HG03025 (cell line): ENCODE measurements around the gene SUN1.
A peak's percentile ranks its signal among the peaks of the same experiment; 100 is the strongest.
"Not testable (repeated sequence)": the region's sequence is repeated elsewhere in the genome, so short reads cannot be mapped to it uniquely, and the experiment has no call there.

ENCODE experiments used
- ATAC-seq: cut with Tn5 transposase; IDR thresholded peaks from one replicate; pipeline ENCODE4 v1.9.1; 2021; ENCODE audit warnings: mild to moderate bottlenecking, moderate library complexity; ENCODE audit not compliant: unreplicated experiment, low FRiP score

Gene SUN1

DNA sequence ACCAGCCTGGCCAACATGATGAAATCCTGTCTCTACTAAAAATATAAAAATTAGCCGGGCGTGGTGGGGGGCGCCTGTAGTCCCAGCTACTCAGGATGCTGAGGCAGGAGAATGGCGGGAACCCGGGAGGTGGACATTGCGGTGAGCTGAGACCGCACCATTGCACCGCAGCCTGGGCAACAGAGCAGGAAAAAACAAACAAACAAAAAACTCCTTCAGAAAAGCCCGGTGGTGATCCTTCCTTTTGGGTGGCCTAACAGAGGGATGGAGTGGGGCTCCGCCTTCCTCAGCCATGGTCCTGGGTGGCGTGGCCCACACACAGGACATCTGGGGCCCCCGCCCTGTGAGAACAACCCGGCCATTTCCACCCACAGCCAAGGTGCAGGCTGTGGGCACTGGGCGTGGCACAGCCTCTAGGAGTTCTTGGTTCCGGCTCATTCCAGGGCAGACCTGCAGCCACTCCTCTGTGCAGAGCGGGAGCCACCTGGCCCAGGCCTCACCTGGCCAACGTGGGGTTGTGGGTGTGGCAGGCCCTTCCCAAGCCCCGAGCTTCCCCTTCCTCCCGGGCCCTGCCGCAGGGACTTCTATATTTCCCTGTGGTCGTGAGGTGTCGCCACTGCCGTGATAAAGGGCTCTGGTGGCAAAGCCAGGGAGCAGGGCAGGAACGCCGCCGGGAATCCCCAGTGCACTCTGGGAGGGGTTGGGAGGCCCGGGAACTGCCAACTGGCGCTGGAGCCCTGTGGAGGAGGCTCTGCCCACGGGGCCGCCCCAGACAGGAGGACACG is 81.7 kb downstream of the SUN1 start:
- no peak for ATAC-seq

DNA sequence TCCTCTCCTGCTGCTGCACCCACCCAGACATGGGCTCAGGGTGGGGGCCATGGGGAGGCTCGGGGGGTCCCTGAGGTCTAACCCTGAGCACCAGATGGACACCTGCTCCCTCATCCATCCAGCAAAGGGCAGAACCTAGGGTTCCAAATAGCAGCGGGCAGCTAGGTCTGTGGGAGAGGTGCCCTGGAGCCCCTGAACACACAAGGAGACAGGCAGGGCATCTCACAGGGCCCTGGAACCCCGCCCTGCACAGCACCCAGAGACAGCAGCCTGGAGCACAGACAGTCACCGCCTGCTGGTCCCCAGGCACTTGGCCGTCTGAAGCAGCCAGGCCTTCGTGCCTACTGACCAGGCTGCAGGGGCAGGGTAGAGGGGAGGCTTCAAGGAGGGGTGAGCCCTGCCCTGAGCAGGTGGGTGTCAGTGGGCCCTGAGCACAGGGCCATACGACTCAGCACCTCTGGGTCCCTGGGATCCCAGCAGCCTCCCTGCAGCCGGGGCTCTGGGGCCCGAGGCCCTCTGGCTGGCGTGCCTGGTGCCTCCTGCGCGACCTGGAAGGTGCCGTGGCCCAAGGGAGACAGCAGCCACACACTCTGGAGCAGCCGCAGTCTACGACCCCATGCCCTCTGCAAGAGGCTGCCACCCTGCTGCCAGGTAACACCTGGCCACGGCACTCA is 82.4 kb downstream of the SUN1 start:
- ATAC-seq, result no peak

DNA sequence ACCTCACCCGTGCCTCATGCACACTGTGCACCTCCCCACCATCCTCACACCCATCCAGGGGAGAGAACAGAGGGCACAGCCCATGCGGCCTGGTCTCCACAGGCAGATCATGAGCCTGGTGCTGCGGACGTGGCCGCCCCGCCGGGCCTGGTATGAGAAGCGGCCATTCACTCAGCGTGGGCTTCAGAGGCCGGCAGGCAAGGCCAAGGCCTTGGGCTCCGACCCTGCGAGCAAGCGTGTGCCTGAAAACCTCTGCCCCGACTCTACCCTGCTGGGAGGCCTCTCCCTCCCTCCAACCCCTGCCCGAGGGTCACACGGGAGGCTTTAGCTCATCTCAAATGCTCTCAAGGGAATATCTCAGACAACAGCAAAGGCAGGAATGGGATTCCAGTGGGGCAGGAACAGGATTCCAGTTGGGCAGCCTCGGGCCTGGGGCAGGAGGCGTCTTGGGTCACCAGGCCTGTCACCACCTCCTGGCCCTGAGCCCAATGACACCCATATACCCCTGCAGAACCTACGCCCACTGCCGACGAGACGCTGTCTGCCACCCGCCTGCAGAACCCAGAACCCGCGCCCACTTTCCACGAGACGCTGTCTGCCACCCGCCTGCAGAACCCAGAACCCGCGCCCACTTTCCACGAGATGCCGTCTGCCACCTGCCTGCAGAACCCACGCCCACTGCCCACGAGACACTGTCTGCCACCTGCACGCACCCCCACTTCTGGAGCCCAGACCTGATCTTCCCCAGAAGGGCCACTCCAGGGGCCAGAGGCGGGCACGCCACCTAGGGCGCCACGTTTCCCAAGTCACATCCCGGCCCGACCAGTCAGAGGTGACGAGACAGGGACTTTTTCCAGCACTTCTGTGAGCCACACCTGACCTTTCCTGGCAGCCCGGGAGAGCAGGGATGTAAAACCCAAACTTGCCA is 83.3 kb downstream of the SUN1 start:
- ATAC-seq, result no peak

DNA sequence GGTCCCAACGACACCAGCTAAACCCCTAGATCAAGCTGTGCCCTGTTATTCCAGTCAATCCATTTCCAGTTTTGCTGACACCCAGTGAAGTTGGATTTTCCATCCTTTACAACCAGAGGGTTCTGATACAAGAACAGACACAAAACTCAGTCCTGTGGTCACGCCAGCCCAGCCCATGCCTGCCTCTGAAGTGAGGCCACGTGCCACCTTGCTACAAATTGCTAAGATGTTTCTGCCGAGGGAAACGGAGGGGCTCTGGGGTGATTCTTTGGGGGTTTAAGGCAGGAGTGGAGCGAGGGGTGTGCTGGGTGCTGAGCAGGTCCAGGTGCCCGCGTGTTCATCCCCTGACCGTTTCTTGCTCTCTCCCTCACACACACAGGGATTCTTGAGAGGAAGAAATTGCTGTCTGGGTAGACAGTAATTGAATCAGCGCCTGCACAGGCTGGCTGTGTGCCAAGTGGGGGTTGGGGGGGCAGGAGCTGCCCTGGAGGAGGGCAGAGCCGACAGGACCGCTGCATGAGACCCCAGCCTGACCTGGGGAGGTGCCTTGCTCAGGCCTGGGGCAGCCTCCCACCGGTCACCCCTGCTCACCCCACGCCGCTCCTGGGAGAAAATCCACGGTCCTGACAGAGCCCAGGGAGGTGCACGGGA is 84.1 kb downstream of the SUN1 start:
- no peak for ATAC-seq

DNA sequence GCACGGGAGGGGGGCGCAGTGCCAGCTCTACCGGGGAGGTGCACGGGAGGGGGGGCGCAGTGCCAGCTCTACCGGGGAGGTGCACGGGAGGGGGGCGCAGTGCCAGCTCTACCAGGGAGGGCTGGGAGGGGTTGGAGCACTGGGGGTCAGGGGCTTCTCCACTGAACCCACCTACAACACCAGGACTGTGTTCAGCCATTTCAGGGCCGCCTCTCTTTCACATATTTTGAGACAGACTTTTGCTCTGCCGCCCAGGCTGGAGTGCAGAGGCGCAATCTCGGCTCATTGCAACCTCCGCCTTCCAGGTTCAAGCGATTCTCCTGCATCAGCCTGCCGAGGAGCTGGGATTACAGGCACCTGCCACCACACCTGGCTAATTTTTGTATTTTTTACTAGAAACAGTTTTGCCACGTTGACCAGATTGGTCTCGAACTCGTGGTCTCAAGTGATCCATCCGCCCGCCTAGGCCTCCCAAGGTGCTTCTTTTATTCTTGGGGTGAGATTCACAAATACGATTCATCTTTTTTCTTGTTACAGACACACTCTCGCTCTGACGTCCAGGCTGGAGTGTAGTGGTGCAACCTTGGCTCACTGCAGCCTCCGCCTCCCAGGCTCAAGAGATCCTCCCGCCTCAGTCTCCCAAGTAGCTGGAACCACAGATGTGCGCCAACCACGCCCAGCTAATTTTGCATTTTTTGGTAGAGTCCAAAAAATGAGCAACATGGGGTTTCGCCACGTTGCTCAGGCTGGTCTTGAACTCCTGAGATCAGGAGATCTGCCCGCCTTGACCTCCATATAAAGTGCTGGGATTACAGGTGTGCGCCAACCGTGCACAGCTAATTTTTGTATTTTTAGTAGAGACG is 85.2 kb downstream of the SUN1 start:
- no peak for ATAC-seq

DNA sequence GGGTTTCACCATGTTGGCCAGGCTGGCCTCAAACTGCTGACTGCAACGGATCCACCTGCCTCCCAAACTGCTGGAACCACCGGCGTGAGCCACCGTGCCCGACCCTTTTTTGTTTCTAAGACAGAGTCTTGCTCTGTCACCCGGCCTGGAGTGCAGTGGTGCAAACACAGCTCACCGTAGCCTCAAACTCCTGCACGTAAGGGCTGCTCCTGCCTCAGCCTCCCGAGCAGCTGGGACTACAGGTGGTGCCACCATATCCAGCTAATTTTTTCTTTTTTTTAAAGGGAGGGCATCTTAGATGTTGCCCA is 85.8 kb downstream of the SUN1 start:
- no peak for ATAC-seq

DNA sequence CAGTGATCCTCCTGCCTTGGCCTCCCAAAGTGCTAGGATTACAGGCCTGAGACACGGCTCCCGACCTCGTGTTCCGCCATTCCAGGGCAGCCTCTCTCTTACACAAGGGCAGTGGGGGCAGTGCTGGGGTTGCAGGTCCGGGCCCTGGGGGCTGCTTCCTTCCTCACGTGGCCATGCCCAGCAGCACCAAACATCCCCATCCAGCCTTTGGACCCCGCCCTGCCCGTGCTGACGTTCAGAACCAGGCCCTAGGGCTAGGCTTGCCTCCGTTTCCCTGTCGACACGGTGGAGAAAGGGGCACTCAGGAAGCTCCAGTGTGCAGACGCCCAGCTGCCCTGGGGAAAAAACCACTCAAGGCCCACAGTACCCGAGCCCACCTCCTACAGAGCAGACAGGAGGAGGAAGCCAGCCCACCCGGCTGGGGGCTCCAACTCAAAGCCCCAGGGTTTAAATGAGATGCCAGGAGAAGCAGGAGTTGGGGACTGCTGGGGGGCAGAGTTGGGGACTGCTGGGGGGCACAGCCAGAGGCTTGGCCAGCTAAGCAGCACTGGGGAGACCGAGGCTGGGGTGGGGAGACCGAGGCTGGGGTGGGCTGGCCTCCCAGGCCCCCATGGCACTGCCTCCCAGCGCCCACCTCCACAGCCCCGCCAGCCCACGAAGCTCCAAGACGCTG is 86.3 kb downstream of the SUN1 start:
- no peak for ATAC-seq

DNA sequence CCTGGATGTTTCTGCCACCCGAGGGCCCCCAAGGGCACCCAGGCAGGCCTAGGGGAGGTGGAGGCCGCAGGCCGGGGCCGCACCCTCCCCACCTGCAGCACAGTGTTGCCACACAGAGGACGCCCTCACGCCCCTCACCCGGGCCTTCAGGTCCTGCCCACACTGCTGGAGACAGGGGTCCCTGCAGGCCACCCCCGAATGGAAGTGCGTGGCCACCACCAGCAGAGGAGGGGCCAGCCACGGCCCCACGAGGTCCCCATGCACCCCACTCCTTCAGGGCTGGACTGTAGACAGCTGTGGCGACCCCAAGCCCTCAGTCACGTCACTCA is 86.8 kb downstream of the SUN1 start:
- ATAC-seq, result no peak

DNA sequence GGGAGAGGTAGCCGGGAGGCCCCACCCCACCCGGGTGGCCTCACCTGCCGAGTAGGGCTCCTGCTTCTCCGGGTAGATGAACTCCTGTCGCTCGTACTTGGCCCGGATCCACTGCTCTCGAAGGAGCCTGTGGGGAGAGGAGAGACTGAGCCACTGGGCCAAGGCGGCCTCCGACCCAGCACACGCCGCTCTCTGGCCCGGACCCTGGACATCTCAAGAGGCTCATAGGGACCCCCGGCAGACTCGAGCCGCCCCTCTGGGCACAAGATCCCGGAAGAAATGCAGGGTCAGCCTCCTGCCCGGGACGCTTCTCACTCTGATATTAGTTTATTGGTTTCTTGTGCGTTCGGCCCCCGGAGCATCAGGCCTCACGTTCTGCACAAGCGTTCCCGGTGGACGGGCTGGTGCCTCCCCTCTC is 87.7 kb downstream of the SUN1 start:
- ATAC-seq, result no peak

DNA sequence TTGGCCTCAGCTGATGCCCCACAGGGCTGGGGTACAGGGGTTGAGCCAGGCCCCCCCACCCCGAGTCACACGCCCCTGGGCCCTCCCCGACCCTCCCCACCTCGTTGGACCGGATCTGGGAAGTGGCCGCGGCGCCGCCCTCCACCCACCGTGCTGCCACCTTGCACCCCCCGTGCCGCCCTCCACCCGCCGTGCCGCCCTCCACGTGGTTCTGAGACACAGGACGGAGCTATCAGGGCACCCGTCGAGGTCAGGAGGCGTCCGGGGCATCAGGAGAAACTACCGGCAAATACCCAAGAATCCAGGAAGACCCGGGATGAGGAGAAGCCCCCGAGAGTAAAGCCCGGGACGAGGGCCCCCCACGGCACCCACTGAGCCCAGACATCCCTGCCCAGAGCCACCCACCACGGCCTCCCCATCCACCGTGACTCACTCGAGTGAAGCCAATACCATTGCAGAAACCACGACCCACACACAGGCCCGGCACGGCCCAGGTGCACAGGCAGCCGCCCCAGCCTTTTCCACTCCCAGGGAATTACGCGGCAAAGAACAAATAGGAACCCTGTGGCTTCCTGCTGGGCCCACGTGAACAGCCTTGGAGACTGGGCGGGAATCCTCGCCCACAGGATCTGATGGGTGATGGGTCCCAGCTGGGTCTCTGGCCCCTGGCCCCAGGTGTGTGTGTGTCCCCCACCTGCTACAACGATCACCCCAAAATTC is 88.2 kb downstream of the SUN1 start:
- ATAC-seq, result no peak

DNA sequence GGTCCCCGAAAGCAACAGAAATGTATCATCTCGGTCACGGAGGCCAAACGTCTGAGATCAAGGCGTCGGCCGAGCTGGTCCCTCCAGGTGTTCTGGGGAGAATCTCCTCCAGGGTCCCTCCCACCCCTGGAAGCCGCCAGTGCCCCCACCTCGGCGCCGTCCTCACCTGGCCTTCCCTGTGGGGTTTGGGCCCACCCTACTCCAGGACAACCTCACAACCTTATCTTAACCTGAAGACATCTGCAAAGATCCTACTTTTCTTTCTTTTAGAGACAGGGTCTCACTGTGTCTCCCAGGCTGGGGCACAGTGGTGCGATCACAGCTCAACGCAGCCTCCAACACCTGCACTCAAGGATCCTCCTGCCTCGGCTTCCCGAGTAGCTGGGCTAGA is 88.8 kb downstream of the SUN1 start:
- no peak for ATAC-seq

DNA sequence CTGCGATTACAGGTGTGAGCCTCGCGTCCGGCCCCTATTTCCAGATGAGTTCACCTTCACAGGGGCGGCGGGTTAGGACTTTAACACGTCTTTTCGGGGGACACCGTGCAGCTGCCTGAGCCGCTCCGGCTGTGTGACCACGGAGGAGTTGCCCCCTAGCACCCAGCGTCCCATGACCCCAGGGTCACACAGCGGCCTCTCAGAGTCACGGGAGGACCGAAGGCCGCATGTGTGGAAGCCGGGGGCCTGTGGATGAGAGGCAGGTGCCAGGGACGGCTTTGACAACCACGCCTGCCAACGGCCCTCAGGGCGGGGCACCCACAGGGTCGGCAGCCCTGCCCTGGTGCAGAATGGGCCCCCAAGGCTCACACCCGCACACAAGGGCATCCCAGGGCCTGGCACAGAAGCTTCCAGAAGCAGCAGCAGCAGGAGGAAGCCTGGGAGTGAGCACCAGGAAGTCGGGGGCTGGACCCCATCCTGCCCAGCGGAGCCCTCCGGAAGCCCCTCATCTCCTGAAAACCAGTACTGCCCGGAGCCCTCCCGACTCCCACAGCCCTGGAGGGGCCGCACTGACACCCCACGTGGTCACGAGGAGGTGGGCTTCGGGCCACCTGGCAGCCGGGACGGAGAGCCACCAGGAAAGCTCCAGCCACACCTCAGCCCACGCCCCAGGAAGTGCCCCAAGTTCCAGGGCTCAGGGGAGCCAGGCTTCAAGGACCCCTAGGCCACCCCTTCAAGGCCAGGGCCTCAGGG is 89.5 kb downstream of the SUN1 start:
- no peak for ATAC-seq

DNA sequence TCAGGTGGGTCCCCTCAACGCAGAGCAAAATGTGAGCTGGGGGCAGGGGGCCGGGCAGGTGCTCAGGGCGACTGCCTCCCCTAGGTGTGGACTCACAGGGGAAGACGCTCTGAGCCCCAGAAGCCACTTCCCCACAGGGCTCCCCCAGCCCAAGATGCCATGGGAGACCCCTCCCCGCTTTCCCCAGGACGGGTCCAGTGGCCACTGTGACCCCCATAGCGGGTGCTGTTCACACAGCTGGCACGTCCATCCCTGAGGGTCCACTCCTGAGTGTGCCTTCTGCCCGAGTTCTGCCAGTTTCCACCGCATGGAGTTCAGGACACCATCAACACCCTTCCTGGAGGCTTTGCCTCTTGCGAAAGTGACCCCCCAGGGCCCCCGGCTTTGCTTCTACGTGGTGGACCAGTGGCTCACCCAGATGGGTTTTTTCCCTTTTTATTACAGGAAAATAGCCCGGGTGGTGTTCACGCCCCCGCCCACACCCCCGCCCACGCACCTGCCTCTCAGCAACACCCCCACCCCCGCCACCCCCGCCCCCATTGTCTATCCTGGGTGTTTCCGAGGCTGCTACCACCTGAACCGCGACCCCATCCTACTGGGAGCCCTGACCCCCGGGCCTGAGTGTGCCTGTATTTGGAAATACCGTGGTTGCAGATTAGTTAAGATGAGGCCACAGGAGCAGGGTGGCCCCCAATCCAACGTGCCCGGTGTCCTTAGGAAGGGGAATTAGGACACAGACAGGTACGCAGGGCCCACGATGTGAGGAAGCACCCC is 90.2 kb downstream of the SUN1 start:
- peak; percentile 0 for ATAC-seq

DNA sequence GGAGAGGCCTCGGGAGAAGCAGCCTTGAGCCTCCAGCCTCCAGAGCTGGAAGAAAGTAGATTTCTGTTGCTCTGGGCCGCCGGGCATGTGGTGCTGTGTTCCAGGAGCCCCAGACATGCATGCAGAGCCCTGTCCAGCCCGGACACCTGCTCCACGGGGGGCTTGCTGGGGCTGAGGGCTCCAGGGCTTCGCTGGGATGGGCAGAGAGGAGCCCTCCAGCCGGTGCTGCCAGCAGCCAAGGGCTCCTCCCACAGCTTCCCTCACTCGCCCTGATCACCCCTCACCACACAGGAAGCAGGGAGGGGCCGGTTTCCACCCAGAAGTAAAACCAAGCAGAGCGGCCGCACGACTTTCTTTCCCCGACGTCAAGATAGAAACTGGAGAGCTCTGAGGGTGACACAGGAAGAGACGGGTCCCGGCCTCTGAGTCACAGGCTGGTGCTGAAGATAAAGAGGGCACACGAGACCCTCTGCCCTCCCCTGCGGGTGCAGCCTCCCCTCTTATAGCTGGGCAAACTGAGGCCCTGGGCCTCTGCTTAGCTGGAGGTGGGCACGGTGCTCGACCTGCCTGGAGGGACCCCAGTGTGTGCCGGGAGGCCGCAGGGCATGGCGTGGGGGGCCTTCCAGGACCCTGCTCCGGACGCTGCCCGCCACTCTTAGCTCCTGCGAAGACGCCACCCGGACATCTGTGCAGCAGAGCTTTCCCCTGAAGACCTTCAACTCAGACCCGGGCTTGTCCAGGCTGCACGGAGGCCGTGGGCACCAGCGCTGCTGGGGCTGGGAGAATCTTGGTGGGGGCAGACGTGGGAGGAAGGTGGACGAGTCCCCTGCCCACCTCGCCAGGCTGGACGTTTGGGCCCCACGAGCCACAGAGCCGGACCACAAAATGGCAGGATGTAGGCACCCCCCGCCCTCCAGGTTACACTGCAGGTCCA is 91.1 kb downstream of the SUN1 start:
- ATAC-seq, result peak; percentile 81

DNA sequence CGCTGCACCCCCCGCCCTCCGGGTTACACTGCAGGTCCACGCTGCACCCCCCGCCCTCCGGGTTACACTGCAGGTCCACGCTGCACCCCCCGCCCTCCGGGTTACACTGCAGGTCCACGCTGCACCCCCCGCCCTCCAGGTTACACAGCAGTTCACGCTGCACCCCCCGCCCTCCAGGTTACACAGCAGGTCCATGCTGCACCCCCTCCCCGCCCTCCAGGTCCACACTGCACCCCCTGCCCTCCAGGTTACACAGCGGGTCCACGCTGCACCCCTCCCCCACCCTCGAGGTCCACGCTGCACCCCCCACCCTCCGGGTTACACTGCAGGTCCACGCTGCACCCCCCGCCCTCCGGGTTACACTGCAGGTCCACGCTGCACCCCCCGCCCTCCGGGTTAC is 91.8 kb downstream of the SUN1 start:
- not testable (repeated sequence) for ATAC-seq
